Measurements from ENCODE around the gene RAPGEF4.

DNA sequence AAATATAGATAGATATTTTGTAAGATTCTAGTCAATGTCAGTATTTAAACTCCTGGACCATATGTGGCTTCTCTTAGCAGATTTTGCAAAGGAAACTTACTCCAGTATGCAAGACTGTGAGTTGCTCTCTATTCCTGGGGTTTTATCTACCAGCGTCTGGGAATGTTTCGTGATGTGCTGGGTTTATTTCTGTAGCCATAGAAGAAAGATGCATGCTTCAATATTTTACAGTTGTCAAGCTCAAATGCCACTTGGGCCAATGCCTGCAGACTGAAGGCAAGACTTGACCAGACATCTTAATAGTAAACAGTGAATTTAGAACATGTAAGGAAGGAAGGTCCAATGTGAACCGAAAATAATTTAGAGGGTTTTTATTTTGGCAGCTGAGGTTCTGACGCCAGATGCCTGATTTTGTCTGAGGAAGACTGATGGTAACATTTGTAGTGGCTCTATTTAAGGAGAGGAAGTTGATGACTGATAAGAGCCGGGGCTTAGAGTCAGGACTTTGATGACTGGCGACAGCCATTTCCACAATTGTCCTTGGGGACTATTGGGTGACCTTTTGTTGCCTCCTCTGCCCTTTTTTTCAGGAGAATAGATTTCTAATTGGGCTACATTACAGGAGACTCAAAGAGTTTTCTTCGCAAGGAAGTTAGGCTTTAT is 154.3 kb downstream of the RAPGEF4 start:
- TF ChIP-seq EP300 (IDR thresholded peaks at IDR 0.05) (no peak), POLR2A (IDR thresholded peaks at IDR 0.05) (no peak), POLR2AphosphoS5 (IDR thresholded peaks at IDR 0.05) (no peak)
- TF ChIP-seq, protein P1, sequence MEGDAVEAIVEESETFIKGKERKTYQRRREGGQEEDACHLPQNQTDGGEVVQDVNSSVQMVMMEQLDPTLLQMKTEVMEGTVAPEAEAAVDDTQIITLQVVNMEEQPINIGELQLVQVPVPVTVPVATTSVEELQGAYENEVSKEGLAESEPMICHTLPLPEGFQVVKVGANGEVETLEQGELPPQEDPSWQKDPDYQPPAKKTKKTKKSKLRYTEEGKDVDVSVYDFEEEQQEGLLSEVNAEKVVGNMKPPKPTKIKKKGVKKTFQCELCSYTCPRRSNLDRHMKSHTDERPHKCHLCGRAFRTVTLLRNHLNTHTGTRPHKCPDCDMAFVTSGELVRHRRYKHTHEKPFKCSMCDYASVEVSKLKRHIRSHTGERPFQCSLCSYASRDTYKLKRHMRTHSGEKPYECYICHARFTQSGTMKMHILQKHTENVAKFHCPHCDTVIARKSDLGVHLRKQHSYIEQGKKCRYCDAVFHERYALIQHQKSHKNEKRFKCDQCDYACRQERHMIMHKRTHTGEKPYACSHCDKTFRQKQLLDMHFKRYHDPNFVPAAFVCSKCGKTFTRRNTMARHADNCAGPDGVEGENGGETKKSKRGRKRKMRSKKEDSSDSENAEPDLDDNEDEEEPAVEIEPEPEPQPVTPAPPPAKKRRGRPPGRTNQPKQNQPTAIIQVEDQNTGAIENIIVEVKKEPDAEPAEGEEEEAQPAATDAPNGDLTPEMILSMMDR (IDR thresholded peaks at IDR 0.05): no peak

Data from sigmoid colon (tissue), 4 donors.